ENCODE results near the gene PTPRA. TPM values are rescaled to one million over a fixed set of nuclear protein-coding genes. Genes with fewer than 3 reads are reported as not detected.

PTPRA gene
- total and polyA plus RNA-seq, 12 donors: 16.3 to 94.7 (median 46.3) TPM

- no peak overlapping the region for H3K4me3 ChIP-seq
These were observed 57.3 kb downstream of the PTPRA start for GRCh38 chr20:2930538-2930937.

GRCh38 chr20:2932498-2932897 lies 59.2 kb downstream of the PTPRA start:
- no peaks in the 10 kb centered on the region for H3K4me1 ChIP-seq (replicated peaks in 1 of 2)

More at GRCh38 chr20:2930538-2930937, 57.3 kb downstream of the PTPRA start:
- Histone ChIP-seq H3K27me3 (no peaks in the 10 kb centered on the region), H3K36me3 (replicated peaks in 1 of 2) (peaks cover 0 to under 1% of the 10 kb centered on the region in 2 donors), H3K27ac (no peak overlapping the region), H3K4me1 (replicated peaks in 1 of 2) (no peaks in the 10 kb centered on the region), H3K9me3 (replicated peaks in 1 of 3) (no peaks in the 10 kb centered on the region)
- TF ChIP-seq POLR2A (IDR thresholded peaks at IDR 0.05) (no peak), CTCF (IDR thresholded peaks at IDR 0.05) (no peak)
- intact Hi-C loops (cut with DNase I): no loop called here
- DNase-seq: no peak
- WGBS, 4 donors: 77 to 97% (median 87%) methylated on average over 1 of the region's 1 CpG

GRCh38 chr20:2937902-2938301 lies 64.6 kb downstream of the PTPRA start:
- TF ChIP-seq POLR2A (IDR thresholded peaks at IDR 0.05) (no peak), CTCF (IDR thresholded peaks at IDR 0.05) (no peak)
- Histone ChIP-seq H3K4me1 (replicated peaks in 1 of 2) (peaks cover 0 to 8% of the 10 kb centered on the region in 2 donors), H3K27ac (no peak overlapping the region), H3K27me3 (no peaks in the 10 kb centered on the region), H3K4me3 (no peak overlapping the region), H3K36me3 (replicated peaks in 1 of 2) (no peaks in the 10 kb centered on the region), H3K9me3 (replicated peaks in 1 of 3) (no peaks in the 10 kb centered on the region)
- DNase-seq: no peak
- intact Hi-C loops (cut with DNase I): no loop called here
- WGBS, 4 donors: 86 to 97% (median 95%) methylated on average over 5 of the region's 5 CpGs

More at GRCh38 chr20:2932498-2932897, 59.2 kb downstream of the PTPRA start:
- DNase-seq: no peak
- no peaks in the 10 kb centered on the region for H3K36me3 ChIP-seq (replicated peaks in 1 of 2)
- H3K27me3 ChIP-seq: no peaks in the 10 kb centered on the region
- H3K9me3 ChIP-seq (replicated peaks in 1 of 3): no peaks in the 10 kb centered on the region
- TF ChIP-seq POLR2A (IDR thresholded peaks at IDR 0.05): no peak
- no peak for TF ChIP-seq CTCF (IDR thresholded peaks at IDR 0.05)
- H3K27ac ChIP-seq: no peak overlapping the region
- intact Hi-C loops (cut with DNase I): no loop called here
- no peak overlapping the region for H3K4me3 ChIP-seq

GRCh38 chr20:2942439-2942838 lies 69.2 kb downstream of the PTPRA start:
- Histone ChIP-seq H3K4me1 (replicated peaks in 1 of 2) (peaks cover 0 to 12% of the 10 kb centered on the region in 2 donors), H3K9me3 (replicated peaks in 1 of 3) (no peaks in the 10 kb centered on the region), H3K27me3 (no peaks in the 10 kb centered on the region), H3K27ac (no peak overlapping the region), H3K4me3 (no peak overlapping the region), H3K36me3 (replicated peaks in 1 of 2) (no peaks in the 10 kb centered on the region)
- TF ChIP-seq POLR2A (IDR thresholded peaks at IDR 0.05) (no peak), CTCF (IDR thresholded peaks at IDR 0.05) (no peak)
- no peak for DNase-seq
- intact Hi-C loops (cut with DNase I): no loop called here

Measured in adrenal gland (tissue), 12 donors.